K562 (cell line): ENCODE data around the gene E2F7. TPM values are rescaled to one million over a fixed set of nuclear protein-coding genes. Genes with fewer than 3 reads are reported as not detected.
A peak's percentile ranks its signal among the peaks of the same experiment; 100 is the strongest.

Experiments used
- ATF1 ChIP-seq, 2 experiments: fragments of 450-650 bp in 1 of 2; IDR thresholded peaks; 2 replicates each; pipeline ENCODE4 v1.6.1; 2016; ENCODE audit warnings: missing compliant biosample characterization in 1 of 2, missing genetic modification characterization in 1 of 2
- CREB1 ChIP-seq, 2 experiments: sonication (generic) in 1 of 2; formaldehyde crosslinking in 1 of 2; IDR thresholded peaks; 2 replicates each; pipeline versions ENCODE4 v1.6.1 to v1.8.0; 2012 to 2022; ENCODE audit warnings: inconsistent platforms in 1 of 2, mild to moderate bottlenecking in 1 of 2, missing genetic modification reagents in 1 of 2, moderate library complexity in 1 of 2
- CREM ChIP-seq: IDR thresholded peaks from 2 replicates; pipeline ENCODE4 v1.6.1; 2014; ENCODE audit warnings: antibody characterized with exemption, low read depth
- CTBP1 ChIP-seq: fragments of 450-650 bp; IDR thresholded peaks from 2 replicates; pipeline ENCODE4 v1.6.1; 2016; ENCODE audit warnings: borderline replicate concordance
- ETS2 ChIP-seq: IDR thresholded peaks from 2 replicates; pipeline ENCODE4 v1.6.1; 2016; ENCODE audit warnings: borderline replicate concordance, missing genetic modification characterization, mild to moderate bottlenecking, moderate library complexity, missing compliant biosample characterization; ENCODE audit not compliant: poor library complexity, severe bottlenecking
- ETV5 ChIP-seq: sonication (generic); formaldehyde crosslinking; IDR thresholded peaks from 2 replicates; pipeline ENCODE4 v1.4.0; 2020; ENCODE audit warnings: low read depth, mild to moderate bottlenecking, missing genetic modification reagents
- HDAC1 ChIP-seq, 2 experiments: fragments of 450-650 bp; IDR thresholded peaks; 2 replicates each; pipeline ENCODE4 v1.6.1; 2016 to 2017; ENCODE audit warnings: inconsistent platforms in 1 of 2, mild to moderate bottlenecking in 1 of 2, moderate library complexity in 1 of 2
- IRF2 ChIP-seq: sonication (generic); formaldehyde crosslinking; IDR thresholded peaks from 2 replicates; pipeline ENCODE4 v1.8.1; 2022; ENCODE audit warnings: mild to moderate bottlenecking, missing genetic modification reagents
- JUN ChIP-seq, 2 experiments: sonication (generic) in 1 of 2; formaldehyde crosslinking in 1 of 2; IDR thresholded peaks; 2 replicates each; pipeline versions ENCODE4 v1.6.1 to v1.8.0; 2012 to 2022; ENCODE audit warnings: borderline replicate concordance in 2 of 2, mild to moderate bottlenecking in 2 of 2, improper control_type of control experiment in 1 of 2, low read depth in 1 of 2, low read length in 1 of 2, missing genetic modification reagents in 1 of 2
- KLF10 ChIP-seq: fragments of 250-450 bp; sonication (Bioruptor Pico); IDR thresholded peaks from 2 replicates; pipeline ENCODE4 v1.6.1; 2021; ENCODE audit warnings: matching md5 sums
- MEIS2 ChIP-seq: fragments of 450-650 bp; IDR thresholded peaks from 2 replicates; pipeline ENCODE4 v1.6.1; 2014; ENCODE audit warnings: mild to moderate bottlenecking; ENCODE audit not compliant: partially characterized antibody
- NBN ChIP-seq: fragments of 450-650 bp; IDR thresholded peaks from 2 replicates; pipeline ENCODE4 v1.6.1; 2016; ENCODE audit warnings: low read depth, mild to moderate bottlenecking
- NCOA4 ChIP-seq: fragments of 450-650 bp; IDR thresholded peaks from 2 replicates; pipeline ENCODE4 v1.6.1; 2018; ENCODE audit warnings: mild to moderate bottlenecking; ENCODE audit not compliant: partially characterized antibody
- NUFIP1 ChIP-seq: fragments of 450-650 bp; IDR thresholded peaks from 2 replicates; pipeline ENCODE4 v1.6.1; 2018; ENCODE audit not compliant: partially characterized antibody
- POLR2AphosphoS5 ChIP-seq: IDR thresholded peaks from 2 replicates; pipeline ENCODE4 v1.6.1; 2011; ENCODE audit warnings: mild to moderate bottlenecking, low read depth, low read length, moderate library complexity; ENCODE audit not compliant: control insufficient read depth, insufficient read depth
- PURB ChIP-seq: sonication (generic); formaldehyde crosslinking; IDR thresholded peaks from 2 replicates; pipeline ENCODE4 v1.9.0; 2021; ENCODE audit warnings: low read depth, mild to moderate bottlenecking, missing genetic modification reagents
- TARDBP ChIP-seq: fragments of 450-650 bp; IDR thresholded peaks from 2 replicates; pipeline ENCODE4 v1.6.1; 2016
- TBL1XR1 ChIP-seq, 2 experiments: IDR thresholded peaks; 2 replicates each; pipeline ENCODE4 v1.6.1; 2012; ENCODE audit warnings: improper control_type of control experiment in 2 of 2, low read length in 2 of 2, mild to moderate bottlenecking in 1 of 2
- TOE1 ChIP-seq, 2 experiments: fragments of 450-650 bp in 1 of 2; sonication (generic) in 1 of 2; formaldehyde crosslinking in 1 of 2; IDR thresholded peaks; 2 replicates each; pipeline versions ENCODE4 v1.7.1 to v1.8.0; 2016 to 2022; ENCODE audit warnings: borderline replicate concordance in 2 of 2, mild to moderate bottlenecking in 2 of 2, antibody characterized with exemption in 1 of 2, inconsistent platforms in 1 of 2, low read depth in 1 of 2, missing genetic modification reagents in 1 of 2, moderate library complexity in 1 of 2
- ZNF124 ChIP-seq: sonication (generic); formaldehyde crosslinking; IDR thresholded peaks from 2 replicates; pipeline ENCODE4 v1.8.1; 2022; ENCODE audit warnings: missing genetic modification reagents
- ZNF175 ChIP-seq: fragments of 200-800 bp; sonication (Bioruptor generic); IDR thresholded peaks from 2 replicates; pipeline ENCODE4 v1.6.1; 2016; ENCODE audit warnings: low read depth, mild to moderate bottlenecking, missing genetic modification characterization, missing compliant biosample characterization
- ZNF316 ChIP-seq: fragments of 450-650 bp; IDR thresholded peaks from 2 replicates; pipeline ENCODE4 v1.6.1; 2016
- ZNF384 ChIP-seq: IDR thresholded peaks from 2 replicates; pipeline ENCODE4 v1.6.1; 2012; ENCODE audit warnings: low read depth, low read length, improper control_type of control experiment
- ZNF431 ChIP-seq: sonication (generic); formaldehyde crosslinking; IDR thresholded peaks from 2 replicates; pipeline ENCODE4 v1.8.0; 2022; ENCODE audit warnings: mild to moderate bottlenecking, missing genetic modification reagents
- polyA plus RNA-seq, 8 experiments: library from polyadenylated mRNA; depleted of rRNA in 4 of 8; stranded (reverse) in 5 of 8; unstranded in 3 of 8; fragments of >200 nt; fragmentation: Nextera tagmentation in 2 of 8; fragmentation: Illumina TruSeq in 1 of 8; extraction: Ambion mirVana in 2 of 8; extraction: Trizol in 1 of 8; gene quantifications; 2 replicates each; pipeline versions ENCODE4 v1.2.1 to v1.2.3, GENCODE V29; 2011 to 2014; ENCODE audit warnings: inconsistent platforms in 1 of 8, missing spikeins in 1 of 8
- total RNA-seq, 7 experiments: library from RNA; depleted of rRNA in 6 of 7; stranded (reverse); fragments of >200 nt in 6 of 7; fragmentation: Illumina TruSeq in 2 of 7; extraction: Trizol in 2 of 7; gene quantifications; 2 replicates each; pipeline versions ENCODE4 v1.2.1 to v1.2.3, GENCODE V29; 2011 to 2021; ENCODE audit warnings: low replicate concordance in 1 of 7
- TF ChIP-seq, protein P1 (sequence below), 2 experiments: fragments of 200-800 bp in 1 of 2; sonication (Bioruptor generic) in 1 of 2; sonication (generic) in 1 of 2; formaldehyde crosslinking in 1 of 2; IDR thresholded peaks in 1 of 2; conservative IDR thresholded peaks in 1 of 2; 2 replicates each; pipeline versions ENCODE4 v1.5.0 to v1.6.1; 2016 to 2020; ENCODE audit warnings: missing compliant biosample characterization in 1 of 2, missing genetic modification characterization in 1 of 2, missing genetic modification reagents in 1 of 2
- TF ChIP-seq, protein P2 (sequence below), 2 experiments: fragments of 450-650 bp in 1 of 2; sonication (generic) in 1 of 2; formaldehyde crosslinking in 1 of 2; IDR thresholded peaks in 1 of 2; conservative IDR thresholded peaks in 1 of 2; 2 replicates each; pipeline versions ENCODE4 v1.6.1 to v1.8.1; 2016 to 2023; ENCODE audit warnings: mild to moderate bottlenecking in 2 of 2, moderate library complexity in 2 of 2, inconsistent platforms in 1 of 2, missing genetic modification reagents in 1 of 2

E2F7 gene
- total and polyA plus RNA-seq, 9 of the 15 experiments (the other 6 are each of a cell fraction or from before 2014, with no cell fraction given), result 3.4 to 13.6 (median 8.1) TPM

DNA sequence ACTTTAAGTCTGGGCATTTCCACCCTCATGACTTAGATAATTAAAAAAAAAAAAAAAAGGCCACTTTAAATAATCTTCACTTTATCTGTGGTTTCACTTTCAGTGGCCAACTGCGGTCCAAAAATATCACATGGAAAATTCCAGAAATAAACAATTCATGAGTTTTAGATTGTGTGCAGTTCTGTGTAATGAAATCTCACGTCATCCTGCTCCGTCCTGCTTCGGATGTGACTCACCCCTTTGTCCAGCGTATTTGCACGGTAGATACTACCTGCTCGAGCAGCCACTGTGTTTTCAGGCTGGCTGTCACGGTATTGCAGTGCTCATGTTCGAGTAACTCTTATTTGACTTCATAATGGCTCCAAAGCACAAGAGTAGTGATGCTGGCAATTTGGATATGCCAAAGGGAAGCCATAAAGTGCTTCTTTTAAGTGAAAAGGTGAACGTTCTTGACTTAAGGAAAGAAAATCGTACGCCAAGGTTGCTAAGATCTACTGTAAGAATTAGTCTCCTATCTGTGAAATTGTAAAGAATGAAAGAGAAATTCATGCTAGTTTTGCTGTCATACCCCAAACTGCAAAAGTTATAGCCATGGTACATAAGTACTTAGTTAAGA, 2.4 kb downstream of the E2F7 start (continued):
- no peak for TF ChIP-seq ZNF316
- TF ChIP-seq NCOA4, result no peak
- TF ChIP-seq HDAC1 (IDR thresholded peaks at IDR 0.05), result peak in 1 of 2 experiments; percentile 40; a peak in 1 of 4 replicates
- no peak for TF ChIP-seq TARDBP
- TF ChIP-seq, protein P1, sequence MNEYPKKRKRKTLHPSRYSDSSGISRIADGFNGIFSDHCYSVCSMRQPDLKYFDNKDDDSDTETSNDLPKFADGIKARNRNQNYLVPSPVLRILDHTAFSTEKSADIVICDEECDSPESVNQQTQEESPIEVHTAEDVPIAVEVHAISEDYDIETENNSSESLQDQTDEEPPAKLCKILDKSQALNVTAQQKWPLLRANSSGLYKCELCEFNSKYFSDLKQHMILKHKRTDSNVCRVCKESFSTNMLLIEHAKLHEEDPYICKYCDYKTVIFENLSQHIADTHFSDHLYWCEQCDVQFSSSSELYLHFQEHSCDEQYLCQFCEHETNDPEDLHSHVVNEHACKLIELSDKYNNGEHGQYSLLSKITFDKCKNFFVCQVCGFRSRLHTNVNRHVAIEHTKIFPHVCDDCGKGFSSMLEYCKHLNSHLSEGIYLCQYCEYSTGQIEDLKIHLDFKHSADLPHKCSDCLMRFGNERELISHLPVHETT (CRISPR knock-in tag; conservative IDR thresholded peaks at IDR 0.05 in 1 of 2, IDR thresholded peaks at IDR 0.05 in 1 of 2), result no peak
- TF ChIP-seq ETV5 (CRISPR knock-in tag), result 0 out of 2 replicates have a peak, but pooled peaks have one; percentile 61
- no peak for TF ChIP-seq POLR2AphosphoS5
- TF ChIP-seq ZNF124 (CRISPR knock-in tag), result no peak
- peak; percentile 27; the same call in 1 of the 2 replicates for TF ChIP-seq CTBP1
- no peak for TF ChIP-seq ETS2
- peak; percentile 67 for TF ChIP-seq JUN (IDR thresholded peaks at IDR 0.05; ENCODE audit: borderline replicate concordance, low read depth, low read length)
- no peak for TF ChIP-seq JUN (CRISPR knock-in tag; IDR thresholded peaks at IDR 0.05; ENCODE audit: borderline replicate concordance)
- TF ChIP-seq TOE1 (IDR thresholded peaks at IDR 0.05; ENCODE audit: borderline replicate concordance), result no peak
- no peak for TF ChIP-seq TOE1 (CRISPR knock-in tag; IDR thresholded peaks at IDR 0.05; ENCODE audit: borderline replicate concordance, low read depth)
- TF ChIP-seq ZNF384, result 0 out of 2 replicates have a peak, but pooled peaks have one; percentile 27
- no peak for TF ChIP-seq ZNF175 (CRISPR knock-in tag)
- peak; percentile 50; the same call in 1 of the 2 replicates for TF ChIP-seq CREM
- no peak for TF ChIP-seq IRF2 (CRISPR knock-in tag)
- no peak for TF ChIP-seq NBN
- TF ChIP-seq ZNF431 (CRISPR knock-in tag), result no peak
- no peak for TF ChIP-seq PURB (CRISPR knock-in tag)
- TF ChIP-seq NUFIP1, result no peak
- no peak for TF ChIP-seq MEIS2
- no peak for TF ChIP-seq KLF10 (CRISPR knock-in tag)
- no peak for TF ChIP-seq ATF1 (CRISPR knock-in tag; IDR thresholded peaks at IDR 0.05)
- peak; percentile 55 for TF ChIP-seq ATF1 (tag; IDR thresholded peaks at IDR 0.05)
- TF ChIP-seq TBL1XR1 (IDR thresholded peaks at IDR 0.05; ENCODE audit: low read length in 2 of 2), result no peak
- TF ChIP-seq, protein P2, sequence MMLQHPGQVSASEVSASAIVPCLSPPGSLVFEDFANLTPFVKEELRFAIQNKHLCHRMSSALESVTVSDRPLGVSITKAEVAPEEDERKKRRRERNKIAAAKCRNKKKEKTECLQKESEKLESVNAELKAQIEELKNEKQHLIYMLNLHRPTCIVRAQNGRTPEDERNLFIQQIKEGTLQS (IDR thresholded peaks at IDR 0.05), result peak; percentile 89
- TF ChIP-seq, protein P2 (CRISPR knock-in tag; conservative IDR thresholded peaks at IDR 0.05), result peak; percentile 47; the same call in 1 of the 2 replicates
- 0 out of 2 replicates have a peak, but pooled peaks have one; percentile 37 for TF ChIP-seq CREB1 (IDR thresholded peaks at IDR 0.05)
- TF ChIP-seq CREB1 (CRISPR knock-in tag; IDR thresholded peaks at IDR 0.05), result no peak
